ENCODE data around the gene NPM1. TPM values are rescaled to one million over a fixed set of nuclear protein-coding genes. Genes with fewer than 3 reads are reported as not detected.

Gene NPM1
- total and polyA plus RNA-seq, 12 donors, result 248 to 1,064 (median 465) TPM

DNA sequence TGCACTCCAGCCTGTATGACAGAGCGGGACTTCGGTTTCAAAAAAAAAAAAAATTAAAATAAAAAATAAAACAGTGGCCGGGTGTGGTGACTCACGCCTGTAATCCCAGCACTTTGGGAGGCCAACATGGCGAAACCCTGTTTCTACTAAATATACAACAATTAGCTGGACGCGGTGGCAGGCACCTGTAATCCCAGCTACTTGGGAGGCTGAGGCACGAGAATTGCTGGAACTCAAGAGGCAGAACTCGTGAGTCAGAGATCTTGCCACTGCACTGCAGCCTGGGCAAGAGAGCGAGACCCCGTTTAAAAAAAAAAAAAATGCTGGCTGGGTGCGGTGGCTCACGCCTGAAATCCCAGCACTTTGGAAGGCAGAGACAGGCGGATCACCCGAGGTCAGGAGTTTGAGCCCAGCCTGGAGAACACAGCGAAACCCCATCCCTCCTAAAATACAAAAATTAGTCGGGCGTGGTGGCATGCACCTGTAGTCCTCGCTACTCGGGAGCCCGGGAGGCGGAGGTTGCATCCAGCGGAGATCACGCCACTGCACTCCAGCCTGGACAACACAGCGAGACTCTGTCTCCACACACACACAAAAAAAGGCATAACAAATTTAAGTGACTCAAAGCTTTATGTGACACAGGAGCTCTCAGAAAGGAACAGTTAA lies 1.5 kb upstream of the NPM1 start:
- intact Hi-C loops (cut with DNase I), result no loop called here
- no peaks in the 10 kb centered on the region for H3K9me3 ChIP-seq
- H3K36me3 ChIP-seq, result peaks cover 0 to 11% (median 0%) of the 10 kb centered on the region in 9 donors
- H3K4me1 ChIP-seq, result peaks cover 0 to 36% (median 30%) of the 10 kb centered on the region in 9 donors
- TF ChIP-seq, protein P1, sequence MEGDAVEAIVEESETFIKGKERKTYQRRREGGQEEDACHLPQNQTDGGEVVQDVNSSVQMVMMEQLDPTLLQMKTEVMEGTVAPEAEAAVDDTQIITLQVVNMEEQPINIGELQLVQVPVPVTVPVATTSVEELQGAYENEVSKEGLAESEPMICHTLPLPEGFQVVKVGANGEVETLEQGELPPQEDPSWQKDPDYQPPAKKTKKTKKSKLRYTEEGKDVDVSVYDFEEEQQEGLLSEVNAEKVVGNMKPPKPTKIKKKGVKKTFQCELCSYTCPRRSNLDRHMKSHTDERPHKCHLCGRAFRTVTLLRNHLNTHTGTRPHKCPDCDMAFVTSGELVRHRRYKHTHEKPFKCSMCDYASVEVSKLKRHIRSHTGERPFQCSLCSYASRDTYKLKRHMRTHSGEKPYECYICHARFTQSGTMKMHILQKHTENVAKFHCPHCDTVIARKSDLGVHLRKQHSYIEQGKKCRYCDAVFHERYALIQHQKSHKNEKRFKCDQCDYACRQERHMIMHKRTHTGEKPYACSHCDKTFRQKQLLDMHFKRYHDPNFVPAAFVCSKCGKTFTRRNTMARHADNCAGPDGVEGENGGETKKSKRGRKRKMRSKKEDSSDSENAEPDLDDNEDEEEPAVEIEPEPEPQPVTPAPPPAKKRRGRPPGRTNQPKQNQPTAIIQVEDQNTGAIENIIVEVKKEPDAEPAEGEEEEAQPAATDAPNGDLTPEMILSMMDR (IDR thresholded peaks at IDR 0.05), result no peak
- WGBS, 2 donors, result 97 to 98% methylated on average over 25 of the region's 25 CpGs
- ATAC-seq, result no peak
- no peaks in the 10 kb centered on the region for H3K27me3 ChIP-seq
- H3K27ac ChIP-seq, result no peak overlapping the region
- H3K4me3 ChIP-seq, result peak overlapping the region in 1 of 10 donors; percentile 78
- no peak for DNase-seq

DNA sequence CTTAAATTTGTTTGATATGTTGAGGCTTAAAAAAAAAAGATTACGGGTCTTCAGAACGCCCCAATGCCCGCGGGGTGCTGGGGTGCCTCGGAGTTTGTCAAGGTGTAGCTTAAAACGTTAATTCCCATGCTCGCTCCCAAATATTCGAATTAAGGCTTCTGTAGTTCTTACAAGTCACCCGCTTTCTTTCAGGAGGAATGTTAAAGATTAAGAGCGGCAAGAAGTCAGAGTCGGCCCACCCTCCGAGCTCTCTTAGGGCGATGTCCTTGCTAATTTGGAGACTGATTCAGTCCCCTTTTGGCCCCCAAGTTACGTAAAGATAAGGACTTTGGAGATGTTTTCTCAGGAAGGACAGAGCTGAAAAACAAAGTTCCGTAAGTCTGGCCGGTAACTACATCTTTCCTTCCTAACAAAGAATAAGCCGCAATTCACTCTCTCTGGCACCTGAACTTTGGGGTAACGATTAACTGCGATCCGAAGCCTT lies 746 bp upstream of the NPM1 start:
- Histone ChIP-seq H3K9me3 (no peaks in the 10 kb centered on the region), H3K4me1 (peaks cover 0 to 44% (median 37%) of the 10 kb centered on the region in 9 donors), H3K4me3 (peak overlapping the region; percentile 61 to 97 (median 86)), H3K27ac (peak overlapping the region; percentile 79 to 95 (median 90)), H3K36me3 (peaks cover 0 to 19% (median 0%) of the 10 kb centered on the region in 9 donors), H3K27me3 (no peaks in the 10 kb centered on the region)
- TF ChIP-seq, protein P1 (IDR thresholded peaks at IDR 0.05), result no peak
- intact Hi-C loops (cut with DNase I), result no loop called here
- no peak for DNase-seq
- ATAC-seq, result no peak
- WGBS, 2 donors, result 10 to 11% methylated on average over 20 of the region's 20 CpGs

DNA sequence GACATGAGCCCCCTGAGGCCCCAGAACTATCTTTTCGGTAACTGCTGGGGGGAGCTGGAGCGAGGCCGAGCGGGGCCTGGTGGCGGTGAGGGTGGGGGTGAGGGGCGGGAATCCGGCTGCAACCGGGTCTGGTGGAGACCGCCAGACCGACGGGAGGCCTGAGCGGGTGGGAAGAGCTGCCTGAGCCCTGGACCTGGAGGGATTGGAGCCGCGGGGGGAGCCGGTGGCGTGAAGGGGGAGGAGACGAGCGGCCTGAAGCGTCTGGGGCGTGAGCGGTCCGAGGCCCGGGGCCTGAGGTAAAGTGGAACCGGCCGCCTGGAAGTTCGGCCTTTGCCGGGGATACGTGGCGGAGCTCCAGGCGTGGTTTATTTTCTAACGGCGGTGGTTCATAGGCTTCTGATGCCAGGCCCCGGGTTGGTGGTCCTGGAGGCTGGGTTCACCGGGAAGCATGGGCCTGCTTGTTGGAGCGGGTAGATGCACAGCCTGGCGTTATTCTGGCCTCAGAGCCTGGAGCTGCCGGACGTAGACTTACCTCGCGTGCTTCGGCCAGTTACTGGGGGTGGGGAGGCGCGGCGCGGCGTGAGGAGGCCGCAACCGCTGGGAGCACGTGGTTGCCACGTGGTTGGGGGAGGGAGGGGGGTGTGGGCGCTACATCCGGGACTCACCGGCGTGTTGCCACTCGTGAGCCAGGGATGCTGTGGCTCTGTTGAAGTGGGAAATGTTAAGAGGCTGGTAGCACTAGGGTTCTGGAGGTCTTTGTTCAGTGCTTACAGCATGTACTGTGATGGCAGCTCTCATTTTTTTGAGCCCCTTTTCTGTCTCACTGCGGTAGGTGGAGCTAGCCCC lies 544 bp downstream of the NPM1 start:
- DNase-seq, result peak; percentile 73 to 74
- TF ChIP-seq, protein P1 (IDR thresholded peaks at IDR 0.05), result no peak
- Histone ChIP-seq H3K27me3 (no peaks in the 10 kb centered on the region), H3K4me1 (peaks cover 0 to 50% (median 38%) of the 10 kb centered on the region in 9 donors), H3K9me3 (no peaks in the 10 kb centered on the region), H3K27ac (peak overlapping the region; percentile 65 to 95 (median 90)), H3K36me3 (peaks cover 0 to 32% (median 7%) of the 10 kb centered on the region in 9 donors), H3K4me3 (peak overlapping the region; percentile 61 to 97 (median 86))
- peak; percentile 30 to 65 (median 52) for ATAC-seq
- 0 to 1% methylated on average over 54 to 56 of the region's 56 CpGs for WGBS, 2 donors
- intact Hi-C loops (cut with DNase I), result no loop called here

- H3K4me1 ChIP-seq, result peaks cover 0 to 50% (median 38%) of the 10 kb centered on the region in 9 donors
- no peaks in the 10 kb centered on the region for H3K9me3 ChIP-seq
- intact Hi-C loops (cut with DNase I), result no loop called here
- peaks cover 0 to 38% (median 11%) of the 10 kb centered on the region in 9 donors for H3K36me3 ChIP-seq
- peak overlapping the region; percentile 61 to 97 (median 86) for H3K4me3 ChIP-seq
- peak overlapping the region in 6 of 10 donors; percentile 89 to 95 (median 92) for H3K27ac ChIP-seq
- DNase-seq, result no peak
- H3K27me3 ChIP-seq, result no peaks in the 10 kb centered on the region
- no peak for ATAC-seq
- TF ChIP-seq, protein P1 (IDR thresholded peaks at IDR 0.05), result no peak
- 5 to 6% methylated on average over 14 of the region's 14 CpGs for WGBS, 2 donors
These were observed 1.1 kb downstream of the NPM1 start for GRCh38 chr5:171388816-171389168.

All from heart right ventricle (tissue), 16 donors.